GM19463 (cell line): ENCODE results near the gene TPRX2.
"Not testable (repeated sequence)": the region's sequence is repeated elsewhere in the genome, so short reads cannot be mapped to it uniquely, and the experiment has no call there.

Source experiments
- ATAC-seq: cut with Tn5 transposase; IDR thresholded peaks from one replicate; pipeline ENCODE4 v1.9.1; 2021; ENCODE audit warnings: mild to moderate bottlenecking, moderate library complexity; ENCODE audit not compliant: unreplicated experiment

Gene TPRX2, protein sequence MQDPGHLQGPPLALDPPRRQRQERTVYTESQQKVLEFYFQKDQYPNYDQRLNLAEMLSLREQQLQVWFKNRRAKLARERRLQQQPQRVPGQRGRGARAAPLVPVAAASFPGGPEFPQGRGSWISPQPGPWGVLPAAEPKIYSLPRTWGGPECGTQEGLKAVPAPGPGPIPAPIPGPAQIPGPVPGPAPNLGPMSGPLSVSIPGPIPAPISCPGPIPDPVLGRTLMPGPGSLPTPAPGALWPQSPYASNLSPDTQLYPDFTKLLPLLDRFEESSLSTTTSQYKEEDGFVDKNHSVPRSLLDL

DNA sequence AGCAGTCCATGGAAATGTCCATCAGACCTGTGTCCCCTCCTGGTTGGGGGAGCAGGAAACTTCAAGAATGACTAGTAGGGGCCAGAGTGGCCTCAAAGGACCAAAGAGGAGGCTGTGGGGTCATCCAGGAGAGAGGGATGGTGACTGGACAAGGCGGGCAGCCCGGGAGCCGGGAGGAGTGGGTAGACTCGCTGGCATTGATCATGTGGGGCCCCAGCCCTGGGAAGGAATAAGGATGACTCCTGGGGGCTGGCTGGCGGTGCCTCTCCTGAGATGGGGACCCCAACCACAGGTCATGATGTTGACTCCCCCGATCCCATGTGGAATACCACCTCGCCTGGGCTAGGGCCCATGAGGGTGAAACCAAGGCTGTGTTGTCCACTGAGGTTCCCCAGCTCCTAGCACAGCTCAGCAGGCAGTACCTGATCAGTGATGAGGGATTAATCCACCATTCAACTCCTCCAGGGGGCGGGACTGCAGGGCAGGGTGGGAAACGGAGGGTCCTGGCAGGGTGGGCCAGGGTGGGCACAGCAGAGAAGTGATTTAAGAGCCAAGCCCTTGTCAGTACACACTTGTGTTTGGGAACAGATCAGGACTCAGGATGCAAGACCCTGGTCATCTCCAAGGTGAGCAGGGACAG is at the start of gene TPRX2:
TSS of gene TPRX2 (plus strand) at position 590 of the 640 bp plus-strand sequence. CDS start at position 602, 12 bp downstream.
- not testable (repeated sequence) for ATAC-seq

DNA sequence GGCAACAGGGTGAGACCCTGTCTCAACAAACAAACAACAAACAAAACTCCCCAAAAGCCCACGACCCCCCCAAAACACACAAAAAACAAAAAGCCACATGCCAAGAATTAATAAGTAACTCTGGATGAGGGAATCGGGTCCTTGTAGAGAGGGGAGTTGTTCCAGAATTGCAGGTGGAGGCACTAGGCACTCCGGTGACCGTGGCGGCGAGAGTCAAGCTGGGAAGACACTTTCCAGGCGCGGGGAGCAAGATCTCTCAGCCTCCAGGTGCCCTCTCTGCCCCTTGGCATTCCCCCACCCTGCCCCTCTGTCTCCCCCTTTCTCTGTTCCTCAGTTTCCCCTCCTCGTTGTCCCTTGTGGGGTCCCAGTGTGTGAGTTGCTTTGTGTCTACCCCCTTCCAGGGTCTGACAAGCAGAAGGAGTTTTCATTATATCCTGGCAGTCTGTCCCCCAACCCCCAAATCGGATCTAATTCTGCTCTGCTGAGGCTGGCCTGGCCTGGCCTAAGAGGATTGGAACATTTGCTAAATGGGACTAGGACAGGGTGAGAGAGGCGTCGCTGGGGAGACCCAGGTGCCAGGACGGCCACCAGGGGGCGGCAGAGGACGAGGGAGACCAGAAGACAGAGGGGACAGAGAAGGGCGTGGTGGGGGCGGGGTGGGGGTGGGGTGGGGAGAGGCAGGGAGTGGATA is 45.6 kb upstream of the TPRX2 start:
- ATAC-seq, result no peak

DNA sequence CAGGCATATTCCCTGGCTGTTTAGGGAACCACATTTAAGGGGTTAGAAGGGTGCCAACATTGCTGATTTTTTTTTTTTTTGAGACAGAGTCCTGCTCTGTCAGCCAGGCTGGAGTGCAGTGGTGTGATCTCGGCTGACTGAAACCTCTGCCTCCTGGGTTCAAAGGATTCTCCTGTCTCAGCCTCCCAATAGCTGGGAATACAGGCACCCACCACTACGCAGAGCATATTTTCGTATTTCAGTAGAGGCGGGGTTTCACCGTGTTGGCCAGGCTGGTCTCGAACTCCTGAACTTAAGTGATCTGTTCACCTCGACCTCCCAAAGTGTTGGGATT is 45.1 kb upstream of the TPRX2 start:
- ATAC-seq, result no peak

DNA sequence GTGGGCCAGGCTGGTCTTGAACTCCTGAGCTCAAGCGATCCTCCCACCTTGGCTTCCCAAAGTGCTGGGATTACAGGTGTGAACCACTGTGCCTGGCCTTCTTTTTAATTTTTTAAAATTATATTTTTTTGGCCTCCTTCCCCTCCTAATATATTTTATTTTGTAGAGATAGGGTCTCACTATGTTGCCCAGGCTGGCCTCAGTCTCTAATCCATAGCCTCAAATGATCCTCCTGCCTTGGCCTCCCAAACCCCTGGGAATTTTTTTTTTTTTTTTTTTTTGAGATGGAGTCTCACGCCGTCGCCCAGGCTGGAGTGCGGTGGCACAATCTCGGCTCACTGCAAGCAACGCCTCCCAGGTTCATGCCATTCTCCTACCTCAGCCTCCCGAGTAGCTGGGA is 42.8 kb upstream of the TPRX2 start:
- ATAC-seq, result not testable (repeated sequence)

DNA sequence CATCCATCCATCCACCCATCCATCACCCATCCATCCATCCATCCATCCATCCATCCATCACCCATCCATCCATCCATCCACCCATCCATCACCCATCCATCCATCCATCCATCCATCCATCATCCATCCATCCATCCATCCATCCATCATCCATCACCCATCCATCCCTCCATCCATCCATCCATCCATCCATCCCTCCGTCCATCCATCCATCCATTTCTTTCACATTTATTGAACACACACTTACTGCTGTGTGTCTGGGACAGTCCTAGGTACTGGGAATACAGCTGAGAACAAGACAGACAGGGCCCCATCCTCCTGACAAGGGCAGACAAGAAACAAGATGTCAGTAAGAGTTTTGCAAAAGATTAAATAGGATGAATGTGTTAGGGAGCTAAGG is 40.8 kb upstream of the TPRX2 start:
- ATAC-seq, result not testable (repeated sequence)

DNA sequence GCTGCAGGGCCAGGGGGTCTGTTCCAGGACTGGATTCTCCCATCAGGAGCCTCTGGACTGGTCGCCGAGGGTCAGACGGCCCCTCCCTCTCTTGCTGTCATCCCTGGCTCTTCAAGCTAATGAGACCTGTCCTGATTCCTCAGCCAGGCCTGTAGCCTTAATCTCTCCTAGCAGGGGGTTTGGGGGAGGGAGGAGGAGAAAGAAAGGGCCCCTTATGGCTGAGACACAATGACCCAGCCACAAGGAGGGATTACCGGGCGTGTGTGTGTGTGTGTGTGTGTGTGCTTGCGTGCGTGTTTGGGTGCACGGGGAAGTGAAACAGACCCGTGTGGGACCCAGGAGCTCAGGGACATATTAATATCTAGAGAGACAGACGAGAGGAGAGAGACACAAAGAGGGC is 39.2 kb upstream of the TPRX2 start:
- ATAC-seq, result no peak

DNA sequence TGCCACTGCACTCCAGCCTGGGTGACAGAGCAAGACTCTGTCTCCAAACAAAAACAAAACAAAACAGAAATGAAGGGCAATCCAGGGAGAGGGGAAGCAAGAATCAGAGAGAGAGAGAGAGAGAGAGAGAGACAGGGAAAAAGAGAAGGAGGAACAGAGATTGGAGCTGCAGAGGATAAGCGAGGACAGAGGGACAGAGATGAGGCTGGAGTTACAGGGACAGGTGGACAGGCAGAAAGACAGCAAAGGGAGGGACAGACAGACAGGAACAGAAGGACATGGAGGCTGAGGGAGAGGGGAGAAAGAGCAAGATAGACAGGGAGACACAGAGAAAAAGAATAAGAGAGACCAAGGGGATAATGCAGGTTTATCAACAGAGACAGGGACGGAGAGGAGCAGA is 38.6 kb upstream of the TPRX2 start:
- no peak for ATAC-seq

DNA sequence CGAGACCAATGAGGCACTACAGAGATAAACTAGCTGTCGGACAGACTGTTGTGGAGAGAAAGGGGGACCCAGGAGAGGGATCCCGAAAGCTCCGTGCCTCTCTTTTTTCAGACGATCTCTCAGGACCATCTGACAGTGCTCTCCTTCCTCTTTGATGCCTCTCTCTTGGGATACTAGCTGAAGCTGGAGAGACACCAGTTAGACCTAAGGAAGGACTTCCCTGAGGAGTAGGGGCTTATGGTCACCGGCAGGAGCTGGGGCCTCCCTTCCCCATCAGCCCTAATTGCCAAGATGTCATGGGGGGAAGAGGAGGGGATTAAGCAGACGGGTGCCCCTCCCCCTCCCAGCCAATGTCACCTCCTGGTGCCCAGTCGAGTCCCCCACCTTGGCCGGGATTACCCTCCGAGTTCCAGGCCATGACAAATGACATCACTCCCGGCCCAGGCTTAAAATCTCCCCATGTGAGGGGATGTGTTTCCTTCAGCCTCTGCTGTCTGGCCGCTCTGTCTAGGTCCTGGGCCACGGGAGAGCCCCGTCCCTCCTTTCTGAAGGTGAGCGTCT is 37.5 kb upstream of the TPRX2 start, which contains the start of gene CRX:
TSS of gene CRX (plus strand) at position 478 of the 561 bp plus-strand sequence. CDS start 12,507 bp downstream, outside the sequence.
- no peak for ATAC-seq

DNA sequence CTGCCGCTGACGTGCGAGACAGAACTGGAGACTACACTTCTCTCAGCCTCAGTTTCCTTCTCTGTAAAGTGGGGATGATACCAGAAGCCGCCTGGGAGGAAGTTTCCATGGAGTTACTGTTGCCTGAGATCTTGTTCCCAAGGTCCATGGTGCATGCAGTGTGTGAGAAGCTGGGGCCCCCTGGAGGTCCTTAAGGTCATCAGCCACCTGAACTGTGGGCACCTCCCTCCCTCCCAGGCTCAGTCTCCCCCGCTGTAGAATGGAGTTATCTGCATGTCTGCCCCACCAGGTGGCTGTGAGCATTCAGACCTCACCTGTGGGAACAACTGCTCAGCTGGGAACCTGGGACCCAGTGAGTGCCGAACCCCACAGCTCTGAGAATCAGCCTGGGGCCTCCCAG is 34.6 kb upstream of the TPRX2 start:
- ATAC-seq, result no peak

DNA sequence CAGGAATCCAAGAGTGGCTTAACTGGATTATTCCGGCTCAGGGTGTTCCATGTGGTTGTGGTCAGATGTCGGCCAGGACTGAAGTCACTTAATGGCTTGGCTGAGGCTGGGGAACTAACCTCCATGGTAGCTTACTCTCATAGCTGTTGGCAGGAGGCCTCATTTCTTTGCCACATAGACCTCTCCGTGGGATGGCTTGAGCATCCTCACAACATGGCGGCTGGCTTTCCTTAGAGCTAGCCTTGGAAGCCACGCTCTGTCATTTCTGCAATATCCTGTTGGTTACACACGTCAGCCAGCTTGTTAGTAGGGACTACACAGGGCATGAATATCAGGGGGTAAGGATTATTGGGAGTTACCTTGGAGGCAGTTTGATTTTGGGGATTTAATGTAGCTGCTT is 32.2 kb upstream of the TPRX2 start:
- ATAC-seq, result no peak

DNA sequence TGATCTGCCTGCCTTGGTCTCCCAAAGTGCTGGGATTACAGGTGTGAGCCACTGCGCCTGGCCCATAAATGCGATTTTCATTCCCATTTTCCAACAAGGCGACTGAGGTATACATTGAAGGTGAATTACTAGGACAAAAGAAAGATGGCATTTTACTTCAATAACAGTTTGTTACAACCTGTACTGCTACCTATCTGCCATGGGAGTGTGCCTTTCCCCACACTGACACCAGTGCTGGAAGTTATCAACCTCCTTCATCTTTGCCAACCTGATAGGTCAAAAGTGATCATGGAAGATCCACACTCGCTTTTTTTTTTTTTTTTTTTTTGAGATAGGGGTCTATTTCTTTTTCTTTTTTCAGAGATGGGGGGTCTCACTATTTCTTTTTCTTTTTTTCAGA is 26.3 kb upstream of the TPRX2 start:
- no peak for ATAC-seq

DNA sequence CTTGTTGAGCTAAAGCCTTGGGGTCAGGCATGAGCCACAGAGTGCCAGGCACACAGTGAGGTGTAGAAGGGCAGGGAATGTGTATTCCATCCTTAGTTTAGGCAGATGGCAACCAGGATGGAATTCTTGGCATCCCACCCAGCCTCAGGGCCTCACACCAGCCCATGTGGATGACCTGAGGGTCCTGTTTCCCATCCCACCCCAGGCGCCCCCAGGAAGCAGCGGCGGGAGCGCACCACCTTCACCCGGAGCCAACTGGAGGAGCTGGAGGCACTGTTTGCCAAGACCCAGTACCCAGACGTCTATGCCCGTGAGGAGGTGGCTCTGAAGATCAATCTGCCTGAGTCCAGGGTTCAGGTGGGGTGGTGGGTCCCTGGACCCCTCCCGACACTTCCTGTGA is 23.0 kb upstream of the TPRX2 start:
- no peak for ATAC-seq

DNA sequence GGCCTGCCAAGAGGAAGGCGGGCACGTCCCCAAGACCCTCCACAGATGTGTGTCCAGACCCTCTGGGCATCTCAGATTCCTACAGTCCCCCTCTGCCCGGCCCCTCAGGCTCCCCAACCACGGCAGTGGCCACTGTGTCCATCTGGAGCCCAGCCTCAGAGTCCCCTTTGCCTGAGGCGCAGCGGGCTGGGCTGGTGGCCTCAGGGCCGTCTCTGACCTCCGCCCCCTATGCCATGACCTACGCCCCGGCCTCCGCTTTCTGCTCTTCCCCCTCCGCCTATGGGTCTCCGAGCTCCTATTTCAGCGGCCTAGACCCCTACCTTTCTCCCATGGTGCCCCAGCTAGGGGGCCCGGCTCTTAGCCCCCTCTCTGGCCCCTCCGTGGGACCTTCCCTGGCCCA is 19.6 kb upstream of the TPRX2 start:
- no peak for ATAC-seq

DNA sequence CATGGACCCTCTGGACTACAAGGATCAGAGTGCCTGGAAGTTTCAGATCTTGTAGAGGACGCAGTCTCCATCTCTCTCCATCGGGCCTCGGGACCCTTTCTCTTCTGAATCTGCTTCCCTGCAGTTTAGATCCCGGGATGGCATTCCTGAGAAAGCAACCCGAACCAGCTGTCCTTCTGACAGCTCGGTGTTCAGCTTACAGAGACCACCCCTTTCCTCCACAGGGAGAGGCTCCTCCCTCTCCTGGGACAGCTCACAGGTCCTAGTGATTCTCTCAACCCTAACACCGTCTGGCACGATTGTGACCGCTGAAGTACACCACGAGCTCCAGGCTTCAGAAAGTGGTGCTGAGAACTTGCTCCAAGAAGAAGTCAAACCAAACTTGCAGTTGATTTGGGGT is 19.1 kb upstream of the TPRX2 start:
- no peak for ATAC-seq

DNA sequence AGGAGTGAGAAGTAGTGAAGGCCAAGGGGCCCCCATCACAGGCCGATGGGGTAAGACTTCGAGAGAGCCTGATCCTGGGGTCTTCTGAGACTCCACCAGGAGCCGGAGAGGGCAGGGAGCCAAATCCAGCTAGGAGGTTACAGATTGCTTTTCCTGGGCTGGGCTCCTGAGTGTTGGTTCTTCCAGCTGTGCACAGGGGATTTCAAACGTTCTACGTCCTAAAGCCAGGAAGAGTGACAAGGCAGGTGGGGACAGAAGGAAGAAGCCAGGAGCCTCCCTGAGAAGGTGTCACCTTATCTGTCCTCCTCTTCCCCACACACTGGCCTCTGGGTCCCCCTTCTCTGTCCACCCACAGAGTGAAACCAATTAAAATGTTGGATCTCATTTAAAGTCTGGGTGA is 16.1 kb upstream of the TPRX2 start:
- no peak for ATAC-seq

DNA sequence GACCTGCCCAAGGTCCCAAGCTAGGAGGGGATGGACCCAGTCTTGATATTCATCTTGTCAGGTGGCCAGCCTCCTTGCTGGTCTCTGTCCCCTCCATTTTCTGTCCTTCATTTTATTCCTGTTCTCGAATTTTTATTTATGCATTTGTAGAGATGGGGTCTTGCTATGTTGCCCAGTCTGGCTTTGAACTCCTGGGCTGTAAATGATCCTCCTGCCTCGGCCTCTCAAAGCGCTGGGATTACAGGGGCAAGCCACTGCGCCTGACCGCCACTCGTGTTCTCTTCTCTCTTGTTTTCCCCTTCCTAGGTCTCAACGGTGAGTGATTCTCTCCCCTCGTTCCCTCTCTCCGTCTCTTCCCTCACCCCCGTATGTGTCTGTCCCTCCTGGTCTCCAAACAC is 10.6 kb upstream of the TPRX2 start:
- ATAC-seq, result no peak

DNA sequence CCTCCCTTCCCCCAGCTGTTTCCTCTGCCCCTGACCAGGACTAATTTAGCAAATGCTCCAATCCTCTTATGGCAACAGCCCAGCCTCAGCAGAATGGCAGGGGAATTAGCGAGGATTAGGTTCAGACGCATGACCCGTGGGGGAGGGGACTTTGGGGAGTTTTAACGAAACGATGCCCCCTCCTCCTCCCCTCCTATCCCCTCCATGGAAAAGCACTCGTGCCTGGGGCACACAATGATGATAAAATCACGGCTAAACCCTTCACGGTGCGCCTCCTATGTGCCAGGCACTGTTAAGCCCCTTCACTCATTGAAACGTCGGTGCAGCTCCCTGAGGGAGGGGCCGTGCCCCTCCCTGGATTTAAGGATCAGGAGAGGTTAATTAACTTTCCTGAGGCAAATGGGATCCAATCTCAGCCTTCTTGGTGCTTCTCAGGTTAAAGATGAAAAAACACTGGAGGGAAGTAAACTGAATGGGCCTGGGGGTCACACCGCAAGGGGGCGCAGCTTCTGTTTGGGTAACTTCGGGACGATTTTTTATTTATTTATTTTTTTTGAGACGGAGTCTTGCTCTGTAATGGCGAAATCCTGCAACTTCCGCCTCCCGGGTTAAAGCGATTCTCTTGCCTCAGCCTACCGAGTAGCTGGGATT is 10.1 kb upstream of the TPRX2 start:
- ATAC-seq, result no peak

DNA sequence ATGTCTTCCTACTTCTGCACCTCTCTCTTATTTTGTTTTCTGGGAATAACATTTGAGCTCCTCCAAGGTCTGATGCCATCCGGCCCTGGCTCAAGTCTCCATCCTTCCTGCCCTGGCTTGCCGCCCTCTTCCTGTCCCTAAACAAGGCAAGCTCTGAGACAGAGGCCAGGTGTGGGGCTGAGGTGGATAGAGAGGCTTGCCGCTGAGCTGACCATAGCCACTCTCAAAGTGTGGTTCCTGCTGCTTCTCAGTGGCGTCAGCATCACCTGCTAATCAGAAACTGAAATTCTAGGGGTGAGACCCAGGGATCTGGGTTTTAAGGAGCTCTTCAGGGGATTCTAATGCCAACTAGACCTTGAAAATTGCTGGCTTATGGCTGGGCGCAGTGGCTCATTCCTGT is 6.0 kb upstream of the TPRX2 start:
- ATAC-seq, result no peak

DNA sequence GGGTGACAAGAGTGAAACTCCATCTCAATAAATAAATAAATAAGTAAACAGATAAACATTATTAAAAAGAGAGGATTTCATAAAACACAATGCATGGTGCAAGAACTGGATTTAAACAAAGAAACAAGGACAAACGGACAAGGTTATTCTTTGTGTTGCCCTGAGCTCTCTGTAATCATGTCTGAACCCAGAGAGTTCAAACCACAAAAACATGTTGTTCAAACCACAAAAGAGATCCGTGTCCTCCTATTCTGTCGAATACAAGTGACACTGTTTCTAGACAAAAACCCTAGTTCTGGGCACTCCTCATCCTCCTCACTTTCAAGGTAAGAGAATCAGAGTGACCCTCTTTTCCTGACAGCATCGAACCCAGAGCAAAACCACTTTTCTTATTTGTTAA is 4.6 kb upstream of the TPRX2 start:
- no peak for ATAC-seq

DNA sequence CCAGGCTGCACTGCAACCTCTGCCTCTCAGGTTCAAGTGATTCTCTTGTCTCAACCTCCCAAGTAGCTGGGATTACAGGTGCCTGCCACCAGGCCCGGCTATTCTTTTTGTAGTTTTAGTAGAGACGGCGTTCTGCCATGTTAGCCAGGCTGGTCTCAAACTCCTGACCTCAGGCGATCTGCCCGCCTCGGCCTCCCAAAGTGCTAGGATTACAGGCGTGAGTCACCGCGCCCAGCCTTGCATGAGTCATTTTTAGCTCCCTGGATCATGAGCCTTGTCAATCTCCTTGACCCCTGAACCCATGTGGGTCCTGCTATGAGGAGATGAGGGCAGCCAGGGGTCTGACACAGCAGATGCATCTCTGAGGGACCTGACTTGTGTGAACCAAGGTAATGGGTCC is 804 bp upstream of the TPRX2 start:
- not testable (repeated sequence) for ATAC-seq

DNA sequence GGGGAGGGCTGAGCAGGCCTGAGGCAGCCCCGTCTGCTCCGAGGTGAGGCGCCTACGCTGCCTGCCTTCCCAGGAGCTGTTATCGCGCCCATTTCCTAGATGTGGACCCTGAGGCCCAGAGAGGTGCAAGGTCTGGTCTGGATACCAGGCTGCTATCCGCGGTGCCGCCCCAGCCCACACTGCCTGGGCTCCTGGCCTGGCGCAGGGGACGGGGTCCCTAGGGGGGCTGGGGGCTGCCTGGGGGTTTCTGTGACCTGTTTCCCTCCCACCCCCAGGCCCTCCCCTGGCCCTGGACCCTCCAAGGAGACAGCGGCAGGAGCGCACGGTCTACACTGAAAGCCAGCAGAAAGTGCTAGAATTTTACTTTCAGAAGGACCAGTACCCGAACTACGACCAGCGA is 803 bp downstream of the TPRX2 start:
- ATAC-seq, result not testable (repeated sequence)
